Lower lobe of right lung (tissue), 2 donors: Measurements from ENCODE around the gene CYP26B1. TPM values are rescaled to one million over a fixed set of nuclear protein-coding genes. Genes with fewer than 3 reads are reported as not detected.

Experiments used
- ATAC-seq, 2 donors: fragments of 200-7000 bp; cut with Tn5 transposase; one replicate each; pipeline ENCODE4 v1.9.1; 2020 to 2022; ENCODE audit warnings: mild to moderate bottlenecking in 2 of 2, moderate library complexity in 2 of 2
- DNase-seq: peaks from one replicate; pipeline ENCODE4 v3.0.0-alpha.2; 2020
- H3K27ac ChIP-seq: fragments of 200-600 bp; one replicate; pipeline ENCODE4 v1.8.0; 2022
- H3K27me3 ChIP-seq: fragments of 200-600 bp; one replicate; pipeline ENCODE4 v1.8.0; 2022; ENCODE audit warnings: low read depth
- H3K36me3 ChIP-seq: fragments of 200-600 bp; one replicate; pipeline ENCODE4 v1.8.0; 2022; ENCODE audit warnings: mild to moderate bottlenecking
- H3K4me1 ChIP-seq: fragments of 200-600 bp; one replicate; pipeline ENCODE4 v1.8.0; 2022
- H3K4me3 ChIP-seq: fragments of 200-600 bp; one replicate; pipeline ENCODE4 v1.8.0; 2022; ENCODE audit warnings: mild to moderate bottlenecking
- H3K9me3 ChIP-seq: fragments of 200-600 bp; one replicate; pipeline ENCODE4 v1.8.0; 2022
- intact Hi-C: fragments of 100-400 bp; cut with DNase I; formaldehyde crosslinking; loops from one replicate; pipeline ENCODE4 v1.11.0; 2022
- total RNA-seq: library from RNA; stranded (reverse); fragmentation: NEBNext Ultra II Directional; extraction: Animal tissue kit (Norgen Biotek cat#: 25700); gene quantifications from one replicate; pipeline ENCODE4 v1.2.1, GENCODE V29; 2021
- TF ChIP-seq, protein P1 (sequence below): fragments of 200-600 bp; IDR thresholded peaks from one replicate; pipeline ENCODE4 v1.8.0; 2022; ENCODE audit warnings: antibody characterized with exemption, mild to moderate bottlenecking
- donor health status: DM: no; HTN: yes; CAD: no; lungs with severe emphysema.

CYP26B1 gene
- total RNA-seq, 1 donor from 2014 or later = 2.5 TPM

DNA sequence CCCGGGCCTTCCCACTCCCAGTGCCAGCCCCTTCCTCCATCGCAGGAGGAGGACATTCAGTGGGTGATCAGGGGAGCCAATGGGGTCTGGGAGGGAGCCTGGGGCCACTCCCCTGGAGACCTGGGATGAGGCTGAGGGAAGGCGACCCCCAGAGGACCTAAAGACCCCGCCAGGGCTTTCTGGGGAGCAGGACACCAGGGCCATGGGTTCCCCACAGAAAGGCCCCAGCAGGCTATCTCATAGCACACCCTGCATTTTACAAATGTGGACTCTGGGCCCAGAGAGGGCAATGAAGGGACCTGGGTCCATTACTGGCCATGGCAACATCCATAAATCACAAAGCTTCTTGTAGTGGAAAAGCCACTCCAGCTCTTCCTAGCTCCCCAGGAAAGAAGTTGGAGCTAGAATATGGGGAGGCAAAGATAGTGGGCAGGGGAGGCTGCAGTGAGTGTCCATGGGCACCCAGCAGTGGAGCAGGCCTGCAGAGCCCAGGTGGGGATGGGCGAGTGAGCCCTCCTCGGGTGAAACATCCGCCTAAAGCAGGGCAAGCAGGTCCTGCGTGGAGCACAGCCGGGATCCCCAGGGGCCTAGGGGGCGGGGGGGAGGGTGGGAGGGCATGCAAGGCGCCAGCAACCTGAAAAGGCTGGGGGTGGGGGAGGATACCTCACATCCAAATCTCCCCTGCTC, 13.8 kb downstream of the CYP26B1 start:
- TF ChIP-seq, protein P1, sequence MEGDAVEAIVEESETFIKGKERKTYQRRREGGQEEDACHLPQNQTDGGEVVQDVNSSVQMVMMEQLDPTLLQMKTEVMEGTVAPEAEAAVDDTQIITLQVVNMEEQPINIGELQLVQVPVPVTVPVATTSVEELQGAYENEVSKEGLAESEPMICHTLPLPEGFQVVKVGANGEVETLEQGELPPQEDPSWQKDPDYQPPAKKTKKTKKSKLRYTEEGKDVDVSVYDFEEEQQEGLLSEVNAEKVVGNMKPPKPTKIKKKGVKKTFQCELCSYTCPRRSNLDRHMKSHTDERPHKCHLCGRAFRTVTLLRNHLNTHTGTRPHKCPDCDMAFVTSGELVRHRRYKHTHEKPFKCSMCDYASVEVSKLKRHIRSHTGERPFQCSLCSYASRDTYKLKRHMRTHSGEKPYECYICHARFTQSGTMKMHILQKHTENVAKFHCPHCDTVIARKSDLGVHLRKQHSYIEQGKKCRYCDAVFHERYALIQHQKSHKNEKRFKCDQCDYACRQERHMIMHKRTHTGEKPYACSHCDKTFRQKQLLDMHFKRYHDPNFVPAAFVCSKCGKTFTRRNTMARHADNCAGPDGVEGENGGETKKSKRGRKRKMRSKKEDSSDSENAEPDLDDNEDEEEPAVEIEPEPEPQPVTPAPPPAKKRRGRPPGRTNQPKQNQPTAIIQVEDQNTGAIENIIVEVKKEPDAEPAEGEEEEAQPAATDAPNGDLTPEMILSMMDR = no peak
- Histone ChIP-seq H3K27me3 (no peaks in the 10 kb centered on the region), H3K9me3 (no peaks in the 10 kb centered on the region), H3K4me1 (peaks cover 9% of the 10 kb centered on the region), H3K27ac (no peak overlapping the region), H3K36me3 (no peaks in the 10 kb centered on the region), H3K4me3 (no peak overlapping the region)
- ATAC-seq (no peak), DNase-seq (no peak)
- intact Hi-C loops = no loop called here

DNA sequence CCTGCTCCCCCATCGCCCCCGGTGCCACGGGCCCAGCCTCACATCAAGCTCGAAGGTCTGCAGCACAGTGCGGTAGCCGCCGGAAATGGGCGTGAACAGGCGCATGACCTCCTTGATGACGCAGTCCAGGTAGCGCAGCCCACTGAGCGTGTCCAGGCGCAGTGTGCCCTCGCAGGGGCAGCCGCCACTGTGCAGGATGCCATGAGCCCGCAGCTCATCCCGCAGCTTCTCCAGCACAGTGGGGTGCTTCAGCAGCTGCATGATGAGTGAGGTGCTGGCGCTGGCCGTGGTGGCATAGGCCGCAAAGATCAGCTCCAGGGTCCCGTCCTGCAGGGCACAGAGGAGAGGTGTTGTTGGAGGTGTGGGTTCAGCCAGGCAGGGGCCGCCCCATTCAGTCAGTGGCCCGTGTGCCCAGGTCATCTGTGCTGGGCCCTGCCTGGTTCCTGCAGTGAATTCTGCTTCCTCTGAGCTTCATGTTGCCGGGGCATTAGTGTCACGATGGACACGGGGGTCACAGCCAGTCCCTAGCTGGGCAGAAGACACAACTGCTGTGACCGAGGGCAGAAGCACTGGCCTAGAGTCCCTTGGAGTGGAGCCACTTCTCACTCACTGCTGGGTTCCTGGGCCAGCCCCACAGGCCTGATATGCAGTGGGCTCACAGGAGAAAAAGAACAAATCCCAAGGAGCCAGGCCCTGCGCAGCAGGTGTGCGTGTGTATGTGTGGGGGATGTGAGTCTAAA, 14.5 kb downstream of the CYP26B1 start:
- intact Hi-C loops = no loop called here

DNA sequence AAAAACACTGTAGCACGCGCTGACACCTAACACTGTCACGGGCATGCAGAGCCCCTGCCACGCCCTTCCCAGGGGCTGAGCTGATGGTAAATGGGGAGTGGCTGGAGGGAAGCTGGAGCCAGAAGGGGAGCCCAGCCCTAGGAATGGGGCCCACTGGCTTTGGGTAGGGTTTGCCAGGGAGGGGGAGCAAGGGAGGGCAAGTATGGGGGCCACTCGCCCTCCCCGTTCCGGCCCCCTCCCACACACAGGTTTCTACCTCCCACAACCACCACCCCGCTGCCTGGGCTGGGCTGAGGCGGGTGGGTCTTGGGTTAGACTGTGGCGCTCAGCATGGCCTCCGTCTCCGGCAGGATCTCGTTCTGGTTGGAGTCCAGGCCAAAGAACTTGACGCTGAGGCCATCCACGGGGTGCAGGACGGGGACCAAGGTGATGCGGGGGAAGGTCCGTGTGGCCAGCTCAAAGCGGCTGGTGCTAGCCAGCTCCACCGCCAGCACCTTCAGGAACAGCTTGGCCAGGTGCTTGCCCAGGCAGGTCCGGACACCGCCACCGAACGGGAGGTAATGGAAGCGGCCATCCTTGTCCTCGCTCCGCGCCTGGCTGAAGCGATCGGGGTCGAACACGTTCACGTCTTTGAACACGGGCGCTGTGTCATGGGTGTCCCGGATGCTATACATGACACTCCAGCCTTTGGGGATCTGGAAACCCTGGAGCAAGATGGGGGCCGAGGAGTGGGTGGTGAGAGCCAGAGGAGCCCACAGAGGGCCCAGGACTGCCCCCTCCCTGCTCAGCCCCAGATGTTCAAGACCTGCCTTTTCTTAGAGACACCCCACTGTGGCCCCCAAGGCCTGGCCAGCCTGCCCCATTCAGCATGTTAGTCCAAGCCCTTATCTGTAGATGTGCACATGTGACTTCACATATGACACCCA, 15.5 kb downstream of the CYP26B1 start:
- Histone ChIP-seq H3K4me3 (no peak overlapping the region), H3K36me3 (no peaks in the 10 kb centered on the region), H3K27ac (no peak overlapping the region), H3K27me3 (no peaks in the 10 kb centered on the region), H3K4me1 (no peaks in the 10 kb centered on the region), H3K9me3 (no peaks in the 10 kb centered on the region)
- TF ChIP-seq, protein P1 = no peak
- ATAC-seq = no peak
- intact Hi-C loops = no loop called here
- DNase-seq = no peak

More for the DNA sequence above, 14.5 kb downstream of the CYP26B1 start:
- H3K4me3 ChIP-seq = no peak overlapping the region
- peaks cover 9% of the 10 kb centered on the region for H3K4me1 ChIP-seq
- DNase-seq = no peak
- no peak for ATAC-seq
- H3K27ac ChIP-seq = no peak overlapping the region
- no peaks in the 10 kb centered on the region for H3K36me3 ChIP-seq
- TF ChIP-seq, protein P1 = no peak
- no peaks in the 10 kb centered on the region for H3K27me3 ChIP-seq
- H3K9me3 ChIP-seq = no peaks in the 10 kb centered on the region

DNA sequence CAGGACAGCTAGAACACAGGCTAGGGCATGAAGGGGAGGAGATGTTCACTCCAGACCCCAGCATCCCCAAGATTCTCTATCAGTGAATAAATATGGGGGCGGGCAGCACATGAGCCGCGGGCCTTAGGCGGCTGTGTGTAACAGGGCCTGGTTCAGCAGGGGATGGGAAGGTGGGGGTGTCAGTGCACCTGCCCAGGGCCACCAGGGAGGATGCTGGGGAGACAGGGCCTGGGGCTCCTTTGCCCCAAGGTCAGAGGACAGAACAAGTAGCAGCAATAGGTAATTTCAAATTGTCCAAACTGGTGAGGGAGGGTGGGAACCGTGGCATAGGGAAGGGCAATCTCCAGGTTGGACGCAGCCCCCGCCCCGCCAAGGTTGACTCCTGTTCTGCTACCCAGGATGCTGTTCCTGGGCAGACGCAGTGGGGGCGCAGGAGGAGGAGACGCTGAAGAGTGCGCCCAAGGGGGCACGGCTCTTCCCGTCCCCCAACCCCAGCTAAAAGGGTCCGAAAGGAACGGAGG, 16.2 kb downstream of the CYP26B1 start:
- Histone ChIP-seq H3K4me1 (no peaks in the 10 kb centered on the region), H3K27me3 (no peaks in the 10 kb centered on the region), H3K27ac (no peak overlapping the region), H3K4me3 (no peak overlapping the region), H3K36me3 (no peaks in the 10 kb centered on the region), H3K9me3 (no peaks in the 10 kb centered on the region)
- no peak for ATAC-seq
- TF ChIP-seq, protein P1 = no peak
- intact Hi-C loops = no loop called here
- DNase-seq = no peak

DNA sequence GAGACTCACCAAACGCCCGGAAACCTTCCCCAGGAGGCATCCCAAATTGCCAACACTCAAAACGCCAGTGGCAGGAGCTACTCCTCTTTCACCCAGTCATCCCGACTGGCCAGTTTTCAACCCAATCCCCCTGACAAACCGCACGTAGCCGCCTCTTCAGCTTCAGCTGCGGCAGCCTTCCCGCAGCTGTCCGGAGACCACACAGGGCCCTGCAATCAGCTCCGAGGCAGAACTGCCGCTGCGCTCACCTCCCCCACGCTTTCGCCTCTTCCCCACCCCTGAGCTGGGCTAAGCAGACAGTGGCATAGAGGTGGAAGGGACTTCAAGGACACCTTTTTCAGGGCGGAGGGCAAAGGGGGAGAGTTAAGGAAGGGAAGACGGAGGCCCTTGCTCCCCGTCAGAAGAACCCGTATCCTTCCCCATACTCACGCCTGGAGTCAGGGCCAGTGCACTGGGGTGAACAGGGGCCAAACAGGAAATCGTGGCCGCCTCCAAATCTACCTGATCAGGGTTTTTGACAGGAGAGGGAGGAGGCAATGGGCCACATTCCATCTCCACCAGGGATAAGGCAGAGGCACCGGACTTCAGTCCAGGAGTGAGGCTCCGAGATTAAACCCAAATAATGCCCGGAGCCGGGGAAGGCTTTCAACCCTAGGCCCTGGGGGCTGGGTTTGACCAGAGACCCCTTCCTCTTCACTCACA, 16.9 kb downstream of the CYP26B1 start:
- no peak for DNase-seq
- no peaks in the 10 kb centered on the region for H3K4me1 ChIP-seq
- intact Hi-C loops = no loop called here
- H3K36me3 ChIP-seq = no peaks in the 10 kb centered on the region
- H3K27ac ChIP-seq = no peak overlapping the region
- no peak for ATAC-seq
- H3K9me3 ChIP-seq = no peaks in the 10 kb centered on the region
- TF ChIP-seq, protein P1 = no peak
- H3K27me3 ChIP-seq = no peaks in the 10 kb centered on the region
- no peak overlapping the region for H3K4me3 ChIP-seq
